IMR-90 (cell line): ENCODE data around the gene TXNL4A. TPM values are rescaled to one million over a fixed set of nuclear protein-coding genes. Genes with fewer than 3 reads are reported as not detected.

ENCODE experiments used
- ATAC-seq: fragments of 200-7000 bp; cut with Tn5 transposase; 2 replicates; pipeline ENCODE4 v1.9.1; 2020; ENCODE audit warnings: low read depth, mild to moderate bottlenecking, moderate library complexity
- BruUV-seq: library from RNA; stranded (reverse); fragments of 400-500 nt; replicated peaks from 2 replicates; lab custom pipeline; 2021; lab: Mats Ljungman, UMichigan
- CTCF ChIA-PET: fragments of 300-600 bp; formaldehyde crosslinking; extraction: SDS; loops from one replicate; lab custom pipeline; 2021; ENCODE audit warnings: antibody characterized with exemption; lab: Yijun Ruan, JAX
- POLR2A ChIA-PET: fragments of 300-600 bp; sonication (Branson Sonifier 250); formaldehyde crosslinking; loops from one replicate; lab custom pipeline; 2022; ENCODE audit warnings: antibody characterized with exemption; ENCODE audit not compliant: unreplicated experiment; lab: Charles Lee
- DNase-seq: peaks from one replicate; pipeline ENCODE4 v3.0.0; 2013
- H2AFZ ChIP-seq: replicated peaks from 2 replicates; pipeline ENCODE3; 2013; ENCODE audit warnings: low read length, mild to moderate bottlenecking; ENCODE audit not compliant: poor library complexity
- H2AK5ac ChIP-seq: 2 replicates; pipeline ENCODE4 v1.6.1; 2013; ENCODE audit warnings: low read depth, low read length, inconsistent platforms
- H2AK9ac ChIP-seq: replicated peaks from 2 replicates; pipeline ENCODE3; 2013; ENCODE audit warnings: mild to moderate bottlenecking, low read depth, low read length, moderate library complexity; ENCODE audit not compliant: poor library complexity
- H2BK120ac ChIP-seq: 2 replicates; pipeline ENCODE4 v1.6.1; 2013; ENCODE audit warnings: low read depth, low read length, inconsistent platforms
- H2BK15ac ChIP-seq: 3 replicates; pipeline ENCODE4 v1.6.1; 2013; ENCODE audit warnings: low read depth, low read length, inconsistent platforms
- H2BK20ac ChIP-seq: 2 replicates; pipeline ENCODE4 v1.6.1; 2013; ENCODE audit warnings: low read depth, mild to moderate bottlenecking, inconsistent platforms, low read length, moderate library complexity
- H2BK5ac ChIP-seq: 2 replicates; pipeline ENCODE4 v1.6.1; 2013; ENCODE audit warnings: mild to moderate bottlenecking, low read depth, low read length, inconsistent platforms; ENCODE audit not compliant: poor library complexity, severe bottlenecking
- H3K14ac ChIP-seq: replicated peaks from 2 replicates; pipeline ENCODE4 v1.6.1; 2013; ENCODE audit warnings: low read depth, low read length, inconsistent platforms
- H3K18ac ChIP-seq: 2 replicates; pipeline ENCODE4 v1.6.1; 2013; ENCODE audit warnings: low read depth, low read length, control low read depth
- H3K23ac ChIP-seq: 2 replicates; pipeline ENCODE4 v1.6.1; 2013; ENCODE audit warnings: low read depth, low read length, inconsistent platforms
- H3K27ac ChIP-seq: 2 replicates; pipeline ENCODE4 v1.5.1; 2013; ENCODE audit warnings: mild to moderate bottlenecking, control low read depth, low read length; ENCODE audit not compliant: insufficient read depth
- H3K27me3 ChIP-seq: 2 replicates; pipeline ENCODE4 v1.6.1; 2013; ENCODE audit warnings: low read length; ENCODE audit not compliant: control insufficient read depth, insufficient read depth
- H3K36me3 ChIP-seq: 2 replicates; pipeline ENCODE4 v1.6.1; 2013; ENCODE audit warnings: low read length, mixed read lengths; ENCODE audit not compliant: control insufficient read depth, insufficient read depth
- H3K4ac ChIP-seq: 2 replicates; pipeline ENCODE4 v1.6.1; 2013; ENCODE audit warnings: low read depth, low read length, inconsistent platforms
- H3K4me1 ChIP-seq: 2 replicates; pipeline ENCODE4 v1.6.1; 2013; ENCODE audit warnings: low read length, mixed read lengths; ENCODE audit not compliant: control insufficient read depth, insufficient read depth
- H3K4me2 ChIP-seq: 2 replicates; pipeline ENCODE4 v1.6.1; 2013; ENCODE audit warnings: low read depth, mild to moderate bottlenecking, control low read depth, low read length, moderate library complexity
- H3K4me3 ChIP-seq: 2 replicates; pipeline ENCODE4 v1.5.1; 2013; ENCODE audit warnings: low read depth, mild to moderate bottlenecking, control low read depth, low read length, moderate library complexity; ENCODE audit not compliant: insufficient read depth
- H3K56ac ChIP-seq: 2 replicates; pipeline ENCODE4 v1.6.1; 2013; ENCODE audit warnings: low read length, inconsistent platforms; ENCODE audit not compliant: insufficient read depth; ENCODE audit errors: extremely low read depth
- H3K79me1 ChIP-seq, 2 experiments: 2 replicates each; pipeline ENCODE4 v1.6.1; 2013; ENCODE audit warnings: low read length in 2 of 2, inconsistent platforms in 1 of 2, low read depth in 1 of 2
- H3K9ac ChIP-seq: 2 replicates; pipeline ENCODE4 v1.6.1; 2013; ENCODE audit warnings: low read depth, low read length, control low read depth
- H3K9me1 ChIP-seq: 2 replicates; pipeline ENCODE4 v1.6.1; 2013; ENCODE audit warnings: low read length, inconsistent platforms; ENCODE audit not compliant: insufficient read depth
- H3K9me3 ChIP-seq: 2 replicates; pipeline ENCODE4 v1.6.1; 2013; ENCODE audit warnings: low read length; ENCODE audit not compliant: control insufficient read depth, insufficient read depth
- H4K20me1 ChIP-seq: 2 replicates; pipeline ENCODE4 v1.6.1; 2013; ENCODE audit warnings: low read length, inconsistent platforms; ENCODE audit not compliant: insufficient read depth
- H4K5ac ChIP-seq: 2 replicates; pipeline ENCODE4 v1.6.1; 2013; ENCODE audit warnings: mild to moderate bottlenecking, low read depth, low read length, control low read depth
- H4K8ac ChIP-seq, 2 experiments: 2 replicates each; pipeline ENCODE4 v1.6.1; 2013; ENCODE audit warnings: low read depth in 2 of 2, low read length in 2 of 2, control low read depth in 1 of 2, inconsistent platforms in 1 of 2
- H4K91ac ChIP-seq: 2 replicates; pipeline ENCODE4 v1.6.1; 2013; ENCODE audit warnings: low read depth, low read length, inconsistent platforms; ENCODE audit not compliant: insufficient read depth
- CHD1 ChIP-seq: IDR thresholded peaks from 2 replicates; pipeline ENCODE4 v1.6.1; 2012; ENCODE audit warnings: low read depth, low read length, improper control_type of control experiment
- MAFK ChIP-seq: IDR thresholded peaks from 2 replicates; pipeline ENCODE4 v1.6.1; 2012; ENCODE audit warnings: low read depth, low read length, improper control_type of control experiment
- MXI1 ChIP-seq: IDR thresholded peaks from 2 replicates; pipeline ENCODE4 v1.6.1; 2012; ENCODE audit warnings: low read depth, mild to moderate bottlenecking, low read length, moderate library complexity, borderline replicate concordance
- NFE2L2 ChIP-seq: fragments of 150-350 bp; IDR thresholded peaks from 2 replicates; pipeline ENCODE4 v1.6.1; 2016; ENCODE audit warnings: low read depth, mild to moderate bottlenecking, low read length
- RCOR1 ChIP-seq: IDR thresholded peaks from 2 replicates; pipeline ENCODE4 v1.6.1; 2012; ENCODE audit warnings: mild to moderate bottlenecking, low read length, improper control_type of control experiment; ENCODE audit not compliant: insufficient replicate concordance
- RFX5 ChIP-seq: IDR thresholded peaks from 2 replicates; pipeline ENCODE4 v1.8.0; 2012; ENCODE audit warnings: low read depth, mild to moderate bottlenecking, low read length, moderate library complexity
- SMC3 ChIP-seq: fragments of 150-350 bp; IDR thresholded peaks from 2 replicates; pipeline ENCODE4 v1.6.1; 2016; ENCODE audit warnings: low read depth, mild to moderate bottlenecking, antibody characterized with exemption, low read length, moderate library complexity
- USF2 ChIP-seq: fragments of 150-350 bp; IDR thresholded peaks from 2 replicates; pipeline ENCODE4 v1.6.1; 2017; ENCODE audit warnings: mild to moderate bottlenecking, antibody characterized with exemption, low read length, low read depth
- WGBS, 2 experiments: methylation state at CpG; one replicate each; pipeline versions ENCODE4 v1.1.5 to v1.1.7; 2013; ENCODE audit warnings: missing lambda C conversion rate in 2 of 2; ENCODE audit not compliant: insufficient read length in 1 of 2; ENCODE audit errors: extremely low coverage in 2 of 2; 5-methylcytosine and 5-hydroxymethylcytosine counted together
- dilution Hi-C: fragments of 300-500 bp; cut with HindIII; formaldehyde crosslinking; loops from one replicate; pipeline ENCODE4 v1.14.3; 2018; ENCODE audit warnings: low sequenced_read_pairs; ENCODE audit not compliant: unreplicated experiment
- in situ Hi-C: fragments of 300-500 bp; cut with MboI; formaldehyde crosslinking; loops from 3 replicates; pipeline ENCODE4 v1.14.3; 2019; ENCODE audit warnings: low sequenced_read_pairs, inconsistent platforms, mixed read lengths
- intact Hi-C: fragments of 100-400 bp; cut with micrococcal nuclease; formaldehyde crosslinking; loops from 2 replicates; pipeline ENCODE4 v1.10.0; 2022
- polyA plus RNA-seq, 3 experiments: library from polyadenylated mRNA; depleted of rRNA; stranded (reverse); fragments of >200 nt; gene quantifications; 2 replicates each; pipeline ENCODE4 v1.2.3, GENCODE V29; 2012; ENCODE audit warnings: low replicate concordance in 1 of 3
- total RNA-seq: library from RNA; depleted of rRNA; stranded (reverse); fragments of >200 nt; gene quantifications from 2 replicates; pipeline ENCODE4 v1.2.3, GENCODE V29; 2012

Gene TXNL4A
- total and polyA plus RNA-seq, 2 of the 4 experiments (the other 2 are of a cell fraction), result 38.7 to 103 TPM

- TF ChIP-seq USF2, result no peak
- TF ChIP-seq MAFK, result no peak
- no peak for TF ChIP-seq MXI1
- no peak for TF ChIP-seq CHD1
- no peak for TF ChIP-seq NFE2L2
- no peak for TF ChIP-seq SMC3
- no peak for TF ChIP-seq RCOR1
- no peak for TF ChIP-seq RFX5
- POLR2A ChIA-PET, result no interaction called here
- dilution Hi-C loops, result no loop called here
- in situ Hi-C loops, result no loop called here
- Histone ChIP-seq H3K4me1 (peaks cover 3% of the 10 kb centered on the region), H3K4ac (no peak overlapping the region), H4K20me1 (peaks cover 35% of the 10 kb centered on the region), H3K56ac (no peak overlapping the region), H3K4me2 (no peak overlapping the region), H3K36me3 (peaks cover 41% of the 10 kb centered on the region), H3K23ac (no peak overlapping the region), H3K4me3 (no peak overlapping the region), H2BK15ac (no peak overlapping the region), H3K27ac (no peak overlapping the region), H4K8ac (no peak overlapping the region), H2AK9ac (no peak overlapping the region), H3K27me3 (no peaks in the 10 kb centered on the region), H2BK120ac (no peak overlapping the region), H4K5ac (no peak overlapping the region), H3K14ac (no peak overlapping the region), H4K91ac (no peak overlapping the region), H2AFZ (no peak overlapping the region), H3K18ac (no peak overlapping the region), H2AK5ac (no peak overlapping the region), H3K9ac (no peak overlapping the region), H2BK5ac (no peak overlapping the region), H3K9me3 (no peaks in the 10 kb centered on the region), H3K9me1 (peaks cover 7% of the 10 kb centered on the region; the same call in 1 of the 2 replicates), H2BK20ac (no peak overlapping the region), H3K79me1 (peaks cover 33 to 72% of the 10 kb centered on the region in 2 experiments)
- WGBS, 2 experiments, result 78% methylated on average over 6 of the region's 12 CpGs; no CpG with 5 or more reads in 1 of the 2 experiments
- BruUV-seq, result no TSS peak
- DNase-seq (no peak), ATAC-seq (no peak)
- intact Hi-C loops, result no loop called here
- CTCF ChIA-PET, result no interaction called here
Measured at GRCh38 chr18:79970419-79971133, 17.8 kb downstream of the TXNL4A start.
